PFSK-1 (cell line): ENCODE measurements around the gene SRSF8.
A peak's percentile ranks its signal among the peaks of the same experiment; 100 is the strongest.

Source experiments
- FOXP2 ChIP-seq: optimal IDR thresholded peaks from 2 replicates; pipeline ENCODE3; 2011; ENCODE audit warnings: borderline replicate concordance, control low read depth, inconsistent platforms; ENCODE audit not compliant: insufficient read depth; ENCODE audit errors: extremely low read length, extremely low read depth
- POLR2AphosphoS5 ChIP-seq: IDR thresholded peaks from 2 replicates; pipeline ENCODE4 v1.6.1; 2012; ENCODE audit warnings: low read depth, mild to moderate bottlenecking, control low read depth, low read length, moderate library complexity
- REST ChIP-seq, 2 experiments: IDR thresholded peaks; 2 replicates each; pipeline versions ENCODE4 v1.6.1 to v1.8.0; 2011 to 2012; ENCODE audit warnings: low read depth in 2 of 2, low read length in 2 of 2, control low read depth in 1 of 2, inconsistent platforms in 1 of 2, mild to moderate bottlenecking in 1 of 2, moderate library complexity in 1 of 2; ENCODE audit not compliant: insufficient read depth in 1 of 2
- SIN3A ChIP-seq: IDR thresholded peaks from 2 replicates; pipeline ENCODE4 v1.6.1; 2012; ENCODE audit warnings: mild to moderate bottlenecking, low read length, moderate library complexity, borderline replicate concordance; ENCODE audit not compliant: insufficient read depth
- TAF1 ChIP-seq: IDR thresholded peaks from 2 replicates; pipeline ENCODE4 v1.6.1; 2012; ENCODE audit warnings: low read length, control low read depth, borderline replicate concordance; ENCODE audit not compliant: insufficient read depth

SRSF8 gene

GRCh38 chr11:95104856-95105255 is 38.1 kb downstream of the SRSF8 start:
- TF ChIP-seq POLR2AphosphoS5 (no peak), FOXP2 (no peak), SIN3A (no peak)

GRCh38 chr11:95108159-95108611 is 41.5 kb downstream of the SRSF8 start:
- TF ChIP-seq POLR2AphosphoS5, result no peak
- no peak for TF ChIP-seq FOXP2
- no peak for TF ChIP-seq SIN3A

- TF ChIP-seq TAF1 (no peak), REST (IDR thresholded peaks at IDR 0.05; ENCODE audit: insufficient read depth in 1 of 2, low read depth in 2 of 2, low read length in 2 of 2) (peak in 1 of 2 experiments; percentile 62; a peak in 1 of 4 replicates)
Measured at GRCh38 chr11:95108671-95109551, 42.2 kb downstream of the SRSF8 start.

GRCh38 chr11:95111923-95112540 is 45.3 kb downstream of the SRSF8 start:
- no peak for TF ChIP-seq SIN3A
- no peak for TF ChIP-seq REST (IDR thresholded peaks at IDR 0.05; ENCODE audit: insufficient read depth in 1 of 2, low read depth in 2 of 2, low read length in 2 of 2)
- no peak for TF ChIP-seq POLR2AphosphoS5
- no peak for TF ChIP-seq FOXP2
- no peak for TF ChIP-seq TAF1

- TF ChIP-seq POLR2AphosphoS5, result no peak
- TF ChIP-seq REST (IDR thresholded peaks at IDR 0.05; ENCODE audit: insufficient read depth in 1 of 2, low read depth in 2 of 2, low read length in 2 of 2), result no peak
- no peak for TF ChIP-seq FOXP2
- no peak for TF ChIP-seq TAF1
- TF ChIP-seq SIN3A, result no peak
Measured at GRCh38 chr11:95115597-95115996, 48.9 kb downstream of the SRSF8 start.

- no peak for TF ChIP-seq POLR2AphosphoS5
- TF ChIP-seq TAF1, result no peak
- no peak for TF ChIP-seq FOXP2
- no peak for TF ChIP-seq SIN3A
- no peak for TF ChIP-seq REST (IDR thresholded peaks at IDR 0.05; ENCODE audit: insufficient read depth in 1 of 2, low read depth in 2 of 2, low read length in 2 of 2)
Measured at GRCh38 chr11:95119361-95120060, 52.8 kb downstream of the SRSF8 start.
